ENCODE data around the gene XRCC1.

XRCC1 gene, protein sequence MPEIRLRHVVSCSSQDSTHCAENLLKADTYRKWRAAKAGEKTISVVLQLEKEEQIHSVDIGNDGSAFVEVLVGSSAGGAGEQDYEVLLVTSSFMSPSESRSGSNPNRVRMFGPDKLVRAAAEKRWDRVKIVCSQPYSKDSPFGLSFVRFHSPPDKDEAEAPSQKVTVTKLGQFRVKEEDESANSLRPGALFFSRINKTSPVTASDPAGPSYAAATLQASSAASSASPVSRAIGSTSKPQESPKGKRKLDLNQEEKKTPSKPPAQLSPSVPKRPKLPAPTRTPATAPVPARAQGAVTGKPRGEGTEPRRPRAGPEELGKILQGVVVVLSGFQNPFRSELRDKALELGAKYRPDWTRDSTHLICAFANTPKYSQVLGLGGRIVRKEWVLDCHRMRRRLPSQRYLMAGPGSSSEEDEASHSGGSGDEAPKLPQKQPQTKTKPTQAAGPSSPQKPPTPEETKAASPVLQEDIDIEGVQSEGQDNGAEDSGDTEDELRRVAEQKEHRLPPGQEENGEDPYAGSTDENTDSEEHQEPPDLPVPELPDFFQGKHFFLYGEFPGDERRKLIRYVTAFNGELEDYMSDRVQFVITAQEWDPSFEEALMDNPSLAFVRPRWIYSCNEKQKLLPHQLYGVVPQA

DNA sequence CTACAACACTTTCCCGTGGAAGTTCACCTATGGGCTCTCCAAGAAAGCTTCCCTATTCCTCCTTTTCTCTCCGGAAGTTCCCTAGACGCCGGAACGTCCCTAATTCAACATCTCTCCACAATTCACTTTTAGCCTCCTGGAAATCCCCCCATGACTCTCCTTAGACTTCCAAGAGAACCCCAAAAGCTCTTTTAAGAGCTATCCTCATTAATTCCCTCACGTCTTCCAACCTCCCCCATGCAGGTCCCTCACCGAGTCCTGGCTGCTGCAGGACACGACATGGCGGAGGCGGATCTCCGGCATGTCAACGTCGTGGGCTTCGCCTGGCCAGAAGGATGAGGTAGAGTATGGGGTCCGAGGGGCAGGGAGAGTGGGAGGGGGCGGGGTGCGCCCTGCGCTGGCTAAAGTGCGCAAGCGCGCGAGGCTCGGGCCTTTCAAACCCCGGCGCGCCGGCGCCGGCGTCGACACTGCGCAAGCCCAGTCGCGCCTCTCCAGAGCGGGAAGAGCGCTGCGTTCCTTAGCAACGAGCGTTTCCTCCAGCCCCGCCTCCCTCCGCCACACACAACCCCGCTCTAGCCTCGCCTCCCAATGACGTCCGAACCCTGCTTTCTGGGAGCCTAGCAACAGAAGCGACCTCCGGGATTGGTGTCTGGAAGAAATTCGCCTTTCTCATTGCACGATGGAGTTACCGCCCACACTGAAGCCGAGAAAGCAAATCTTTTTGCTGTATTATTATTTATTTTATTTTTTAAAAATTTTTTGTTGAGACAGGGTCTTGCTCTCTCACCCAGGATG, at the start of gene XRCC1, which contains the start of gene PINLYP:
Gene XRCC1 (minus strand): TSS at position 372 of the 795 bp plus-strand sequence. CDS start 69 bp downstream, at position 303.
Gene PINLYP (plus strand): TSS at position 646 of the 795 bp plus-strand sequence. CDS start 1,391 bp downstream, outside the sequence.
- TF ChIP-seq, protein P1, sequence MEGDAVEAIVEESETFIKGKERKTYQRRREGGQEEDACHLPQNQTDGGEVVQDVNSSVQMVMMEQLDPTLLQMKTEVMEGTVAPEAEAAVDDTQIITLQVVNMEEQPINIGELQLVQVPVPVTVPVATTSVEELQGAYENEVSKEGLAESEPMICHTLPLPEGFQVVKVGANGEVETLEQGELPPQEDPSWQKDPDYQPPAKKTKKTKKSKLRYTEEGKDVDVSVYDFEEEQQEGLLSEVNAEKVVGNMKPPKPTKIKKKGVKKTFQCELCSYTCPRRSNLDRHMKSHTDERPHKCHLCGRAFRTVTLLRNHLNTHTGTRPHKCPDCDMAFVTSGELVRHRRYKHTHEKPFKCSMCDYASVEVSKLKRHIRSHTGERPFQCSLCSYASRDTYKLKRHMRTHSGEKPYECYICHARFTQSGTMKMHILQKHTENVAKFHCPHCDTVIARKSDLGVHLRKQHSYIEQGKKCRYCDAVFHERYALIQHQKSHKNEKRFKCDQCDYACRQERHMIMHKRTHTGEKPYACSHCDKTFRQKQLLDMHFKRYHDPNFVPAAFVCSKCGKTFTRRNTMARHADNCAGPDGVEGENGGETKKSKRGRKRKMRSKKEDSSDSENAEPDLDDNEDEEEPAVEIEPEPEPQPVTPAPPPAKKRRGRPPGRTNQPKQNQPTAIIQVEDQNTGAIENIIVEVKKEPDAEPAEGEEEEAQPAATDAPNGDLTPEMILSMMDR (IDR thresholded peaks at IDR 0.05; ENCODE audit: borderline replicate concordance, insufficient read depth, low read depth, low read length): no peak
- H3K4me3 ChIP-seq (ENCODE audit: low read depth, low read length): peak within 1 kb of the TSS; percentile 77

DNA sequence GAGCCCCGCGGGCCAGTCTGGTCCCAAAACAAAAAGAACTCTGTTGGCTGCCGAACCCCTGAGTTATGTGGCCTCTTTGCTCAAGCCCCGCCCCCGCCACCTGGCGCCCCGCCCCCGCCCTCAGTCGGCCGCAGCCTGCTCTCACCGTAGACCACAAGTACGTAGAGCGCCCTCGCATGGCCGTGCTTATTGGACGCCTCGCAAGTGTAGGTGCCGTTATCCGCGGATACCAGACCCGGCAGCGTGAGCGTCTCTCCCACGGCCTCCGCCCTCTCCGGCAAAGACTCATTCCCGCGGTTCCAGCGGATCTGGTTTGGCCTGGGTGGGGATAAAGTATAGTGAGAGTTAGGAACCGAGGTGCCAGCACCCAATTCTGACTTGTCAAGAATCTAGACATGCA, 49.6 kb upstream of the XRCC1 start:
- no peak overlapping the region for H3K4me3 ChIP-seq (ENCODE audit: low read depth, low read length)

DNA sequence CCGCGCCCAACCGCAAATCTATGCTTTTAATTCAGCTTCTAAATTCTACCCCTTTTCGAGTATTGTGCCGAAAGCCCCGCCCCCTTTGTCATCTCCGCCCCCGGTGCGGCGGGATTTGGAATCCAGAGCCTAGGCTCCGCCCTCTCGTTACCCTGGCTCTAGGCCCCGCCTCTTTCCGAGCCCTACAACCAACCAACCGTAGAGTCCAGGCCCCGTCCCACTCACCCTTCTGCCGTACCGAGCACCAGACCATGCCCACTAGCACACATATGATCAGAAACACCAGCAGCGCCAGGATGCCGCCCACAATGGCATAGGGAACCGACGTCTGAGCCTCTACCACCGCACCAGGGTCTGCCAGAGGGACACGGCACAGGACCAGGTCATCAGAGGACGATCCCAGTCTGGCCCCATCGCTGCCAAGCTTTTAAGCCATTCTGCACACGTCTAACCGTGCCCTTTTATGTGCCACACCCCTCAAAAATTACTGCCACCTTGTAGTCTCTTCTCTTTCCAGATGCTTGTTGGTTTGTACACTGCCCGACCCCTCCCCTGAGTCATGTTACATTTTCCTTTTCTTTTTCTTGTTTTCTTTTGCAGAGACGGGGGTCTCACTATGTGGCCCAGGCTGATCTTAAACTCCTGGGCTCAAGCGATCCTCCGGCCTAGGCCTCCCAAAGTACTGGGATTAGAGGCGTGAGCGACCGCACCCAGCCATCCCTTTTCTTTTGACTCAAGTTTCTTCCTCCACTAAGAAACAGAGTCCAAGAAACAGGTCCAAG, 48.8 kb upstream of the XRCC1 start:
- TF ChIP-seq, protein P1 (IDR thresholded peaks at IDR 0.05; ENCODE audit: borderline replicate concordance, insufficient read depth, low read depth, low read length): no peak
- no peak overlapping the region for H3K4me3 ChIP-seq (ENCODE audit: low read depth, low read length)

More for the DNA sequence above, 49.6 kb upstream of the XRCC1 start:
- TF ChIP-seq, protein P1 (IDR thresholded peaks at IDR 0.05; ENCODE audit: borderline replicate concordance, insufficient read depth, low read depth, low read length): peak; percentile 42; the same call in 1 of the 2 replicates

DNA sequence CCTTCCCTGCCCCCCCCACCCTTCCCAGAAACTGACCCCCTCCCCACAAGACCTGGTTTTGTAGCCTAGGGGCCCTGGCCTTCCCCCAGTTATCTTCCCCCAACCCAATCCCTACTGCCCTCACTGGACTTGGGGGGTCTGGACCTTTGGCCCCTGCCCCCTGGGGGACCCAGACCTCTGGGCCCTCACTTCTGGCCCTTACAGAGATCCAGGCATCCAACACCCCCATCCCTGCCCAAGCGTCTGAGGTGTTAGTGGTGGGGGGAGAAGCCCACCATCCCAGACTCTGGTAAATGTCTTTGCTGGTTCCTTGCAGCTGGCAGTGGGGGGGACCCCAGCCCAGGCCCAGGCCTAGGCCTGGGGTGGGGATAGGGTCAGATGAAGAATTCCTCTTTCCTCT, 47.6 kb upstream of the XRCC1 start:
- TF ChIP-seq, protein P1 (IDR thresholded peaks at IDR 0.05; ENCODE audit: borderline replicate concordance, insufficient read depth, low read depth, low read length): no peak
- H3K4me3 ChIP-seq (ENCODE audit: low read depth, low read length): no peak overlapping the region

DNA sequence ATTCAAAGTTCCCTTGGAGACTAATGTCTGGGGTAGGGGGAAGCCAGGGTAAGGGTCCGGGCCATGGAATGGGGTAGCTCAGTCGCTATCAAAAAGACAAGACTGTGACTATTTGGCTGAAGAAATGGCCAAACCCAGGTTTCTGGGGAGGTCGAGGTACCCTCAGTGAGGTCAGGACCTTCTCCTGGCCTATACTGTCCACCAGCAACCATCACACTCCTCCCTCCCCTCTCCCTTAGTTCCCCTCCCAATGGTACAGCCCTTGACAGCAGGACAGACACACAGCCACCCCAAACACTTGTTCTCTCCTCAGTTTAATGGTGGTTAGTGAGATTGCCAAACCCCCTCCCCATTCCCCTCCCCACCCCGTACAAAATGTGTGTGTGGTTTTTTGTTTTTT, 46.7 kb upstream of the XRCC1 start:
- TF ChIP-seq, protein P1 (IDR thresholded peaks at IDR 0.05; ENCODE audit: borderline replicate concordance, insufficient read depth, low read depth, low read length): no peak
- H3K4me3 ChIP-seq (ENCODE audit: low read depth, low read length): no peak overlapping the region

Data from GM12875 (cell line).